NCI-H187 (cell line): ENCODE measurements around the gene TOMM6.

Experiments
- DNase-seq, 2 experiments: peaks; one replicate each; lab custom pipeline; 2025; lab: John Stamatoyannopoulos, UW

TOMM6 gene

DNA sequence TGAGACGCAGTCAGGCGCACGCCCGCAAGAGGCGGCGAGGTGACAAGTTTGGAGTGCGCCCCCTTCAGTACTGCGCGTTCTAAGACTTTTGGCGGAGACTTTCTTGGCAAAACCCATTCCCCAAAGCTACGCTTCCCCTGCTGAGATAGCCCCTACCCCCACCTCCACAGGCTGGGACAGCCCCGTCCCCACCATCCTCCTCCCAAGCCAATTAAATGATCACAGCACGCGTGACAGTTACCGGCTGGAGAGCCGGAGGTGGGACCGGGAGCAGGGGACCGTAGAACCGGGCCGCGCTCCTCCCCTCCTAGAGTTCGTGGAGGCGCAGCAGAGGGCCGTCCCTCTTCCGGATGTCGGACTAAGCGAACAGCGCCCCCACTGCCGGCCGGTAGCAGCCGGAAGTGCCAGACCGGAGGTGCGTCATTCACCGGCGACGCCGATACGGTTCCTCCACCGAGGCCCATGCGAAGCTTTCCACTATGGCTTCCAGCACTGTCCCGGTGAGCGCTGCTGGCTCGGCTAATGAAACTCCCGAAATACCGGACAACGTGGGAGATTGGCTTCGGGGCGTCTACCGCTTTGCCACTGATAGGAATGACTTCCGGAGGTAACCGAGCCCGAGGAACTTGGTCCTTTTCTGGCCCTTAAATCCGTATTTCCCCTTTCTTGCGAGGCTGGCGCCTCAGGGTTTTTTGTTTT lies at the start of gene TOMM6:
Gene TOMM6 (plus strand): TSS at position 476 of the 699 bp plus-strand sequence. CDS start 4 bp downstream, at position 480.
- DNase-seq: peak; percentile 73 to 84

DNA sequence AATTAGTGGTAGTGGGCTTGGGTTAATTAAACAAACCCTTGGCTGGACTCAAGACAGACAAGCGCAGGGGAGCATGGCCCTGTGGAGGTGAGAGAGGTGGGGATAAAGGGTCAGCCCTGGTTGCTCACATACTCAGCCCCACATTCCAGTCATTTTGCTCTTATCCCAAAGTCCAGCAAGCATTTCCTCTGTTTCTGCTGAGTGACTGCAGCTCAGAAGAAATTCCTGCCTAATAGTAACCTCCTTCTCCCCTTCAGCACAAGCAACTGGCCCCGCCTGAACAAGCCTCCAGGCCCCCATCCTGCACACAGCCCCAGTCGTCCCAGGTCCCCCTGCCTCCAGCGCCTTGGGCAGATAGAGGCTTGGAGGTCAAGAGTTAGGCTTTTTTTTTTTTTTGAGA lies 48.5 kb upstream of the TOMM6 start:
- DNase-seq: no peak

DNA sequence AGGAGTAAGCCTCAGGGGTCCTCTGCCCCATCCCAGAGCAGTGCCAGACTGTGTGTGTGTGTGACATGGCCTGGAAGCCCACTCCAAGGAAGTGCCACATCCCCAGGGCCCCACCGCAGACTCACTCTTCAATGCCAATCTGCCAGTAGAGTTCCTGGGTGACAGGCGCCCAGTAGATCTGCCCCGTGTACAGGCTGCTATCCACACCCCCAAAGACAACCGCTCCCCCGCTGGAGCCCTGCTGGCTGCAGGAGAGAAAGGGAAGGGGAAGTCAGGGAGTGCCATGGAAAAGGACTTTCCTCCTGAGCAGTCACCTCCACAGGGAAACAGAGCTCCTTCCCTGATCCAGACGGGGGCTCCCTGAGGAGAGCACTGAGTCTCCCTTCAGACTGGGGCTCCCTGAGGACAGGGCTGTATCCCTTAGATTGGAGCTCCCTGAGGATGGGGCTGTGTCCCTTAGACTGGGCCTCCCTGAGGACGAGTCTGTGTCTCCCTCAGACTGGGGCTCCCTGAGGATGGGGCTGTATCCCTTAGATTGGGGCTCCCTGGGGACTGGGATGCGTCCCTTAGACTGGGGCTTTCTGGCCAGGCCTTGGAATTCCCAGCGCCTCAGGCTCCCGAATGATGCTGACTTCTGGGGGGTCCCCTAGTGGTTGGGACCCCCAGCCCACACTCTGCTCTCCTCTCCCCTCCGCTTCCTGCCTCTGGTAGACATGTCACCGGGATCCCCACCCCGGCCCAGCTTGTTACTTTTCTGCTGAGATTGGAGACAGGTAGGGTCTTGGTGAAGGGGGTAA lies 46.9 kb upstream of the TOMM6 start:
- no peak for DNase-seq

DNA sequence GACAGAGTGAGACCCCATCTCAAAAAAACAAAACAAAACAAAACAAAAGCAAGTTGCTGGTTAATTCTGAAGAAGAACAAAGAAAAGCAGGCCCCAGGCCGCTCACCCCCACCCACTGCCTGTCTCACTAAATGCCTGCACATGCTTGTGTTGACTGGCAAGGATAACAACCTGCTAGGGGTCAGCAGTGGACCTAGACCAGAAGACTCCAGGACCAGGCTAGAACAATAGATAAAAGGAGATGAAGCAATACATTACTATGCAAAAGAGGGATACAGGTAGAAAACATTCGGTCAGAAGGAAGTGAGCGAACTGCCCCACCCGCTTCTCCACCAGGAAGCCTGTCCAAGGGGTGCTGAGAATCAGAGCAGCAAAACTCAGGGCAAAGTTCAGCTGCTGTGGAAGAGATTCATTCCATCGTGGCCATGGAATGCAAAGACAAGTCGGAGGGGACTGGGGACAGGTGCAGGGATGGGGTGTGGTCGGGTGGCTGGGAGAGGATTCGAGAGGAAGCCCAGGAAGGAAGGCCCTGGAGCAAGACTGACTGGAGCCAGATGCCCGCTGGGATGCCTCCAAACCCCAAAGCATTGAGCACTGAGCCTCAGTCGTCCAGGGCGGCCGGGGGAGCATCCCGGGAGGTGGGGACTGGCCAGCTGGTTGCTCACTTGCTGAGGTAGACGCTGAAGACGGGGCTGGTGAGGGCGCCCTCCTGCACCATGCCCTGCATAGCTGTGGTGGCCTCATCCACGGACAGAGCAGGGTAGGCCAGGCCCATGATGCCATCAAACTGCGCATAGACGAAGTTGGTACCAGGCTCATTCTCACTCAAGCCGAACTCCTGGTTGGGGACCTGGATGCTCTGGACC lies 45.6 kb upstream of the TOMM6 start:
- no peak for DNase-seq

DNA sequence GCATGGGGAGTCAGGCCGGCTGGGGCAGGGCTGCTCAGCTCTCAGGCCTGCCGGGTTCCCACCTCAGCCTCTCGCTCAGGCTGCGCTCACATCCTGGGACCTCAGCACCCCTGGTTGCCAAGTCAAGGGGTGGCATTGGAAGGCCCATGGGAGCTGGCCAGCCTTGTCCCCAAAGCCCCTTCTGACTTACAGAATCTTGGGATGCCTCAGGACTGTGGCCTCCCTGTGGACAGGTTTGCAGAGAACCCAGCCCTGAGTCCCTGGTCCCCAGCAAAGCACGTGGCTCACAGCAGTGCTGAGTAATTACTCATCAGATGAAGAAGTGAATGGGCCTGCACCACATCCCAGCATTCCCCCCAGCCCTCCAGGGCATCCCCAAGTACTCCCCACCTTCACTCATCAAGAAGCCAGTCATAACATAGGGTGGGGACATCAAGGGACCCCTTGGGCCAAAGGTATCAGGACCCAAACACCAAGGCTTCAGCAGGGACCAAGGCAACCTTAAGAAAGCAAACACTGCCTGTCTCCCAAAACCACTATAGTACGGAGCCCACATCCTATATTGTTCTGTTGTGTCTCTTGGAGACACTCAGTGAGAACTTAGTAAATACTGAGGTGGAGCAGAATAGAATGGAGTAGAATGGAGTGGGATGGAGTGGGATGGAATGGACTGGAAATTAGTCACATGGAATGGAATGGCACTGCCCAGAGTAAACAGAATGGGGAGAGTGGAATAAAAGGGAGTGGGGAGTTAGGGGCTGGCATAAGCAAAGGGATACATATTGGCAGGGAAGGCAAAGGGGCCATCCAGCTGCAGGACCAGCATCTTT lies 43.9 kb upstream of the TOMM6 start:
- no peak for DNase-seq

DNA sequence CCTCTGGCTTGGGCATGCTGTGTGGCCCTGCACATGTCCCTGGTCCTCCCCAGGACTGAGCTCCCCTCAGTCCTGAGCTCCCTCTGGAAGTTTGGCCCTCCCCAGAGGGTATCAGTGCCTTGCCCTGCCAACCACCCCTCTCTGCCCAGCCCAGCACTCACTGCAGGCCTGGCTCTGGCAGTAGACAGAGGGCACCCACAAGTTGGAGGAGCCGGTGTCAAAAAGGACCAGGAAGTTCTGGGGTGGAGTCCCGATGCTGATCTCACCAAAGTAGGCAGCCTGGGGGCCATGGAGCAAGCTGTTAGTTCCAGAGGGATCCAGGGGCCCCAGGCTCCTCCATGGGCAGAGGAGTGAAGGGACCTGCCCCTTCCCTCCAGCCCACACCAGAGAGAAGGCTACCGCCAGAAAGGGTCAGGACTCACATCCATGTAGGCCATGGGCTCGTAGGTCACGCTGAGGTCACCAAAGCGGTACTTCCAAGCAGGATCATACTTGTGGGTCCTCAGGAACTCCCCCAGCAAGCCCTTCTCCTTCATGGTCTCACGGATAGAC lies 43.2 kb upstream of the TOMM6 start:
- no peak for DNase-seq

DNA sequence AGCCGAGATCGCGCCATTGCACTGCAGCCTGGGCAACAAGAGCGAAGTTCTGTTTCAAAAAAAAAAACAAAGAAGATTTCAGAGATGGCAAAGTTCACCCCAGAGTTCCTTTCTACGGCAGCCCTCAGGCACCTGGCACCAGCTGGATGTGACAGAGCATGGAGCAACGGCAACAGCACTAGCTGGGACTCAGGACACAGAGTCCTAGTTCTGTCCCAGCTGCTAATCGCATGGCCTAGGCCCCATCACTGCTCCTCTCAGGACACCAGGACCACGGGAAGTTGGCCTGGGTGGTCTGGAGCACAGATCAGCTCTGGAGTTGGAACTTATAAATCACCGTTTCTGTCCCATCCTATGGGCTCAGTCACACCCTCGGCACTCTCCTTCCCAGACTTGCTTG lies 41.4 kb upstream of the TOMM6 start:
- no peak for DNase-seq

DNA sequence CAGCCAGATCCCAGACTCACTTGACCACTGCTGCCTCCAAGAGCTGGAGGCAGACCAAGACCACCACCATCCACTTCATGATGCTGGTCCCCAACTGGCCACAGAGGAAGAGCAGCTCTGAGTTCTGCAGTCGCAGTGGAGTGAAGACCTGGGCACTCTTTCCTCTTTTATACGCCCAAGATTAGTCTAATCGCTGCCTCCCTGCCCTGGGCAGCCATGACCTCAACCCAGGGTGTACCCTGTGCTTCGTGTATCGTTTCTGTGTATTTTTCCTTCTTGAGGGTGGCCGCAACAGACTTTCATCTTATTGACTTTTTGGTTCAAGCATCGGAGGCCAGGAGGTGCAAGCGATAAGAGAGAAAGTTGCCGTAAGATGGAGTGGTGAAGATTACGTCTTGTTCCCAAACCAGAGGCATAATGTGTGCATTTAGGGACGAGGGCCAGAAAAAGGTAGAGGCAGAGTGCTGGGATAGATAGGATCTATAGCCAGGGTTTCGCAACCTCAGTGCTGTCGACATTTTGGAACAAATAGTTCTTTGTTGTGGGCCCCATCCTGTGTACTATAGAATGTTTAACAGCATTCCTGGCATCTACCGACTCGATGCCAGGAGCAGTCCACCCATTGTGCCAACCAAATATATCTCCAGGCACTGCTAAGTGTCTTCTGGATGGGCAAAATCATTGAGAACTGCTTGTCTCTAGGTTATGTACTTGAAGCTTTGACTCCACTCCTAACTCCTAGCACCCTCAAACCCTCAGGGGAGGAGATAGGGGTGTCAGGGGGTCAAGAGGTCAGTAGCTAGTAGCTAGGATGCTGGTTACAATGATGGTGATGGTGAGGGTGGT lies 40.0 kb upstream of the TOMM6 start, which contains the start of gene PGC:
Gene PGC (minus strand): TSS at position 142 of the 846 bp plus-strand sequence. CDS start 63 bp downstream, at position 79.
- no peak for DNase-seq

DNA sequence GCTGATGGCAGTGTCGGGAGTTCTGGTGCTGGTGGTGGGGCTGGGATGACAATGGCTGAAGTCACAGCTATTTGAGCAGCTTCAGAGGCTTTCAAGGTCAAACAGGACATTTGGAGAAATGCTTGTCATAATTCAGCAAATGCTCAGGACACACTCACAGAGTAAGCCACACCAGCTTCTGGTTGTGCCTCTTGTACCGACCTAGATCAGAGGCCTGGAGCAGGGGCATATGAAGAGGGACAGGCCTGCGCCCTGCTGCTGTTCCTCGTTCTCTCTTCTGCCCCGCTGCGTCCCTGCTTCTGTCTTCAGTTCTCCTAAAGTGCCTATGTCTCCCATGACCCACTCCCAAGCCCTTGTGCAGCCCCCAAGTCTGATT lies 39.4 kb upstream of the TOMM6 start:
- no peak for DNase-seq

DNA sequence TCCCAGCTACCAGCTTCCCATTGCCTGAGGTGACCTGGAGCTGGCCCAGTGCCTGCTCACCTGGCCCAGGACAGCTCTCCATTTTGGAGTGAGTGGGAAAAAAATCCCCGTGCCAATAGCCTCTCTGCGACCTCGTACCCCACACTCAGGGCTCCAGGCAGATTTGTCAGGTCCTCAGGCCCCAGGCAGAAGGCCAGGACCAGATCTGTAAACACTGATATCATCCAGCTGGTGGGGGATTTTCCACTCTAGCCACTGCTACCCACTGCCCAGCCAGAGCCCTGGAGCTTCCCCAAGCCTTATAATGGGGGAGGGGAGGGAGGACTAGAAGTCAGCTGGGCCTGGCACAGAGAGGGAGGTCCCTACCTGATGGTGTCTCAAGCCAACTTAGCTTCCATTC lies 39.0 kb upstream of the TOMM6 start:
- no peak for DNase-seq

DNA sequence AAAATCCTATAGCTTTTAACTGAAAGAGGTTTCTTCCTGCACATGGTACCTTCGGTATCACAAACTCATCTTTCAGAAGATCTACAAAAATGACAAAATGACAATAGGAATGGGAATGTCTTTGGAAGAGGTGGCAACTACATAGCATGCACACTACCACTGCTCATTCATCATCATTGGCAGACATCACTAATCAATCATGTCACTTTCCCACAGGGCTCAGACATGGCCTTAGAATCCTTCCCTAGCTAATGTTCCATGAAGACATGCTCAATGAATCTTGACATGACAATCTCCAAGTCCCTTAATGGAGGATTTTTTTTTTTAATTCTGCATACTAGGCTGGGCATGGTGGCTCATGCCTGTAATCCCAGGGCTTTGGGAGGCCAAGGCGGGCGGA lies 37.1 kb upstream of the TOMM6 start:
- DNase-seq: no peak

DNA sequence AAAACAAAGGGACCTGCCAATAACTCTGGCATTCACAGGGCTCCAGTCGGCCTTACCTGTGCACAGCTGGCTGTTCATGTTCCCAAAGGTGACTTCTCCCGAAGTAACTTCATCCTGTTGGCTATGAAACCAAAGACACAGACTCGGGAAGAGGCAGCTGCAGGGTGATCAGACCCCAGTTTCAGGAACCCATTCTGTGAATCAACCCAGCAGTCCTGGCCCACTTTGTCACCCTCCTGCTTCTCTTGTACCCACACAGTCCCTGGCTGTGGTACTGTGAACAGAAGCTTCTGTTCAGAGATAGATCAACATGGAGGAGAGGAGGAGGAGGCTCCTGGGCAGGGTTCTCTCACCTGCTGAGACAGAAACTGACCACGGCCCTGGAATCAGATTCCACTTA lies 31.6 kb upstream of the TOMM6 start:
- no peak for DNase-seq

DNA sequence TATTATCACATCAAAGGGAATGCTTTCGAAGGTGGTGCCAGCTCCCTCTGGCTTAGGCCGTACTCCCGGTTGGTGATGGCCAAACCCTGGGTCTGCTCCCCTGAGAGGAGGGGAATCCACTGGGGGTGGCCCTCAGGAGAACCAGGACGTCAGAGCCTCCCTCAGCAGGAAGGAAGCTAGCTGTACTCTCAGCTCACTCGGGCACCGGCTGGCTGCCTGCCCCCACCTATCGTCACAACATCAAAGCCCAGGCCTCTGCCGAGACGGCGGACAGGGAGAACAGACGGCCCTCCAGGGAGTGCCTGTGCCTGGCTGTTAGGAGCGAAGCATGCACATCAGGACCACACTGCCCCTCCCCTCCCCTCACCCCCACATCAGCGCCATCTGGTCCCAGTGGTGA lies 31.1 kb upstream of the TOMM6 start:
- DNase-seq: no peak

DNA sequence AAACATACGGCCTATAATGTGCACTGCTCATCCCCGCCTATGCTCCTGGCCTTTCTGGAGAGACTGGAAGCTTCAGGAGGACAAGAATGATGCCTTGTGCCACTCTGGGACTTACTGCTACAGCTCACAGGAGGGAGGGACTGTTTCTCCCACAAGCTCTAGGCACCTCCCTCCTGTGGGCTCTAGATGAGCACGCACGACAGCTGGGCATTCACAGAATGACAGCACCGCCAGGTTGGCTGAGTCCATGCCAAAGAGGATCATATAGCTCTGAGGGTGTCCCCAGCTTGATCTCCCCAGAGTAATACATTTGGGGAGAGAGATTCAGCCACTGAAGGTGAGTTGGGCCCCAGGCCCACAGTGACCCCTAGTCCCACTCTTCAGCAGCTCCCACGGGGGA lies 30.2 kb upstream of the TOMM6 start:
- DNase-seq: no peak

DNA sequence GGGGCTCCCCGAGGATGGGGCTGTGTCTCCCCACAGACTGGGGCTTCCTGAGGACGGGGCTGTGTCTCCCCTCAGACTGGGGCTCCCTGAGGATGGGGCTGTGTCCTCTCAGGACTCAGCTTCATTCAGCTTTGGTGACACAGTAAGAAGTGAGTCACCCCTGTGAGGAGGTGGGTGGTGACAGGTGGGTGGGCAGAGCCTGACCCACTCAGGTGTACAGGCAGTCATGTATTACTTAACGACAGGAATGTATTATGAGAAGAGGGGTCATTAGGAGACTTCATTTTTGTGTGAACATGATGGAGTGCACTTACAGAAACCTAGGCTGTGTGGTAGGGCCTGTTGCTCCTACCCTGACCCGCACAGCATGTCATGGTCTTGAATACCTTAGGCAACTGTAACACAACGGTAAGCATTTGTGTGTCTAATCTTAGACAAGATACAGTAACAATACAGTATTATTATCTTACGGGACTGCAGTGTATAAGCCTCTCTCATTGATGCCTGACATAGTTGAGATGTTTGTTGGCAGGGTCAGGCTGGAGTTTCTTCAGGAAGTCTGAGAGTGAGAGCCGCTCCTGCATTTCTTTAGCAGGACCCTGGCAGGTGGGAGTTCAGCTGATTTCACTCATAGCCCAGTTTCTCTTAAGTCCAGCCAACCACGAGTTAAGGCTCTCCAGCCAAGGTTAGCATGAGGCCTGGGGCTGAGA lies 29.4 kb upstream of the TOMM6 start:
- DNase-seq: no peak

DNA sequence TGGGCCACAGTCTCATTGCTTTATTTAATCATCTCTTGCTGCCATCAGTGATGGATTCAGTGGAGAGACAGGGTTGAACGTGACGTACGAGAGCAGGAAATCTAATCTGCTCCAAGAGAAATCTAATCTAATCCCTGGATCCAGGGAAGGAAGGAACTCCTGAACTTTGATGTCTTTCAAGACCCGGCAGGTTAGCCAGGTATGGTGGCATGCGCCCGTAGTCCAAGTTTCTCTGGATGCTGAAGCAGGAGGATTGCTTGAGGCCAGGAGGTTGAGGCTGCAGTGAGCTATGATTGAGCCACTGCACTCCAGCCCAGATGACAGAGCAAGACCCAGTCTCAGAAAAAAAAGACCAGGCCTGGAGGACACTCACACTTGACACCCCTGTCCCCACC lies 28.9 kb upstream of the TOMM6 start:
- no peak for DNase-seq

DNA sequence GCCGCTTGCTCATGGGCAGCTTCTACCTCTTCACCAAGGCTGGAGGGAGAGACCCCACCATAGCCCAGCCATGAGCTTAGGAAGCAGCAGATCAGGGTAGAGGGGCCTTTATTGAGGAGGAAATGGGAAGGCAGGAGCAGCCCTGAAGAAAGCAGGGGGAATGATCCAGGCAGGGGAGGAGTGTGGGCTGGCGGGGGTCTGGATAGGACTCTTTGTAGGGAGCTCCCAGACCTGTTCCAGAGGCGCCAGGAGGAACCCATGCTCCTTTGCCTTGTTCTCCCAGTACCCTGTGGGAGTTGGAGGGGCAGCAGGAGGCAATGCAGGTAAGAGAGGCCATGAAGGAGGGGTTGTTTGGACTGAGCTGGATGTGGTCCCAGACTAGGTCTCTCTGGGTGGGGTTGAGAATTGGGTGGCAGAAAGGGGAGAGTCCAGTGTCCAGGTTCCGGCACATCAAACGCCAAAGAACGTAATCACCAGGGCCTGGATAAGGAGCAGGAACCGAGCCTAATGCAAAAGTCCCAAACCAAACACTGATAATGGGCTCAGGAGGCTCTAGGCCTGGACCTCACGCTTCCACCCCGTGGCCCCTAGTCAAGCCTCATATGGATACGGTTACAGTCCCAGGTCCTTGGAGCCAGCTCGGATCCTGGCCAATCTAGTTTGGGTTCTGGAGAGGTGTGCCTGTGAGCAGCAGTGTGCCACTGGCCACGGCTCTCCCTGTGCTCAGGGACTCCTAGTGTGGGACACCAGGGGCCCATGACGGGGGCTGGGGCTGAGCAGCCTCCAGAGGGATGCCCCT lies 28.2 kb upstream of the TOMM6 start:
- DNase-seq: no peak

DNA sequence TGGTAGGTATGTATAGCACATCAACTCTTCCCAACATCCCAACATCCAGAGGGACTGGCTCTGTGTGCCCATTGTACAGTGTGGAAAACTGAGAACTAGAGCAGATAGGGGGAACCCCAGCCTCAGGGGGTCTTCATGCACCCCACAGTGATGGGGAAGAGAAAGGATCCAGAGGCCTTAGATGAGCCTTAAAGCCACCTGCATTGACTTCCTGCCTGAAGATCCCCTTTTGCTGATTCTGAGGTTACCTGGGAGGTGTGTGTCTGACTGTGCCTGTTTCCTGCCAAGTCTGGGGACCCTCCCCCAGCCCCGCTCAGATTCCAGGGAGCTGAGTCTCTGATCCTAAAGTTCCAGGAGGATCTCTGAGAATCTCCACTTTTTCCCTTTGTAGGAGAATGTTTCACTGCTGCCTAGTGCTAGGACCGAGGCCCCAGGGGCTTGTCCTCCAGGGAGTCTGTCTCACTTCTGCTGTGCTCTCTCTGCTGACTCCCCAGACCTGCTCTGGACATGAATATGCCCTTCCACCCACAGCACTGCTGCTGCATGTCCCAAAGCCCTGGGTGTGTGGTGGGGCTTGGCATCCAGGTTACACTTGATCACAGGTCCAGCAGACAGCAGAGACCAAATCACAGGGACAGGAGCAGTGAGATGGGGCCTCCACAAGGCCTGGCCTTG lies 27.5 kb upstream of the TOMM6 start:
- DNase-seq: no peak
